NCI-H1105 (cell line): ENCODE data around the gene IKZF2.

Experiments used
- DNase-seq: peaks from one replicate; lab custom pipeline; 2025; lab: John Stamatoyannopoulos, UW

The IKZF2 gene

DNA sequence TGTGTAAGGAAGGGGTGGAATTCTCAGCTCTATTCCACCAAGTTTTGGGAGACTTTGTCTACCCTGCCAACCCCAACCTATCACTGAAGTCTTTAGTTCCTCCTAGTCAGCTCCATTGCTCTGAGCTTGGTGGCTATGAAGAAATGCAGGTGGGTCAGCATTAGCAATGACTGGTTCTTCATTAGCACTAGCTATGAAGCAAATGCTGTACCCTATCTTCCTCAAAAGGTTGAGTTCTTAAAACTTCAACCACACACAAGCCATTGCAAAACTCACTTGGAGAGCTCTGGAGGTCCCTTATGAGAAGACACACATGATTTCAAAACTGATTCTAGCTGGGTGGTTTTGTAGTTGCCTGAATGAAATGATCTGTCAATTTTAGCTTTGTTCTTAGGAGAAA, 193.8 kb downstream of the IKZF2 start:
- no peak for DNase-seq

DNA sequence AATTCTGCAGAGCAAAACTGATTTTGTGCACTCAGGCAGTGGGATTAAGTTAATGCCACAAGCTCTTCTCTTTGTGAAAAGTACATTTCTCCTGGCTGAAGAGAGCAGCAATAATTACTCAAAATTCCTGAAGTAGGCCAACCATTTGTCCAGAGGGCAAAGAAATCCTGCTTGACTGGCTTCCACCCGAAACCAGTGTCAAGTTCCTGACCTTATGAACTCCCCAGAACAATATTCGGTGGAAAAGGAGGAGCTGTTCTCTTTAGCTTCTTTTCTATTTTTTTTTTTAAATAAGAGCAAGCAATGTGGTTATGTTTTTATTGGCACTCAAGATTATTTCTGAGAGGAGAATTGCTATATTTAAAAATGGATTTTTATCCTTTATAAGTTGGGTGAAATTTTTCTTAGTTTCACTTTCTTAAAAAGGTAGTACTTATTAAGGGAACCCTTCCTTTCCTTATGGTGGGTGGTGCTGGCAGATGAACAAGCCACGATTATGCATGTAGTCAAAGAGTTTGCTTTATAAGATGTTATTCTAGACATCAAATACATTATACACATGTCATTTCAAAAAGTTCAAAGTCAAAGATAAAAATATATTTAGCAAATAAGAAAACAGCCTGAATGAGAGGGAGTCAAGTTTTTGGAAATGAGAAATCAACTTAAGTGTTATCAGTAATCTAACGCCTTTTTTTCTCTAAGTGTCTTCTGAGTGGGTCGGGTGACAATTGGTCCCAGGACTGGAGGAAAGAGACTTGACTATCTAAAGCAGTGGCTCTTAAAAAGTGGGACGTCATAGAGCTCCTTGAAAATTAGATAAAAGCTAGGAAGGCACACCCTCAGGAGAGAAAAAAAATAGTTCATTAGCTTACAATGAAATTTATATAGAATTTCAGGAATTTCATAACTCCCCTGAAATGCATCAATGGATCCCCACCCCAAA, 194.5 kb downstream of the IKZF2 start:
- DNase-seq, result no peak

DNA sequence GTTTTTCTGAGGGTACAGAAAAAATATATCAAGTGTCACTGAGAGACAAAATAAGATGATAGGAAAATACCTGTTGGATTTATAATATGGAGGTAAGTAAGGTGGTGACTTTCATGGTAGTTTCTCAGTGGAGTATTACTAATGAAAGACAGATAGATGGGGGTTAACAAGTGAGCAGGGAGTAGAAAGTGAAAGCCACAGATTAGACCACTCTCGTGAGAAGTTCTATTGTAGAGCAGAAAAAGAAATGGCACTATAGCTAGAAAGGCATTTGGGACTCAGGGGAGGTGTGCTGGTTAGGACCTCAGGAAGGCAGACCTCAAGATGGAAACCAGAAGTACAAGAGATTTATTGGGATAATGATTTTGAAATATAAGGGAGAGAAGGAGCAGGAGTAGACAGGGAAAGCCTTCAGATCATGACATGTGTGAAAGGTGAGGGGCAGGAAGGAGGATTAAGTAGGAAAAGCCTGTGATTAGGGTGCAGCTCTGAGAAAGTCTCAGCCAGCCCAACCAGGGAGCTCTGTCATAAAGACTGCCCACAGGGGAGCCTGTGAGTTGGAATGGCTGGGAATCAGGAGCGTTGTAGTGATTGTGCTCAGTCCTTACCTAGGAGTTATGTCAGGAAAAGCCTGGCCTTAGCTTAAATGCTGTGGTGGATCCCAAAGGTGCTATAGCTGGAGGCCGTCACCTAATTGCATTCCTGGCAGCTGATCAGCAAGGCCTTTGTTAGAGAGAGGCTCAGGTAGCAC, 198.1 kb downstream of the IKZF2 start:
- no peak for DNase-seq

DNA sequence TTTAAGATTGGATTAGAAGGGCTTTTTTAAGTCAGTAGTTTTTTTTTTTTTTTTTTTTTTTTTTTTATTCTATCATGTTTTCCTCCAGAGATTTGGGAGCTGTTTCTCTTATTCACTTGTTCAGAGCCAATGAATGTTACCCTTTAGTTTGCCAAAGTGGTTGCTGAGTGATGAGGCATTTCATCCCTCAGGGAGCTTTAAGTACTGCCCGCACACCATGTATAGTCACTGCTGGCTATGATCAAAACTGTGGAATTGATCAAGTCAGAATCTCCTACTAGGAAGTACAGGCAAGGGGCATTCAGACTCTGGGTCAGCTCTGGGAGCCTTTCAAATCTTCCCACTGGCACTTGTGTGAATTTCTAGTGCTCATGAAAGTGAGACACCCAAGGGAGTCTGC, 201.6 kb downstream of the IKZF2 start:
- DNase-seq, result no peak
